HEK293 (cell line): ENCODE data around the gene FCN3.
A peak's percentile ranks its signal among the peaks of the same experiment; 100 is the strongest.
"Not testable (repeated sequence)": the region's sequence is repeated elsewhere in the genome, so short reads cannot be mapped to it uniquely, and the experiment has no call there.

Source experiments
- CTCF ChIA-PET: fragments of 350-600 bp; formaldehyde crosslinking; extraction: SDS; loops from one replicate; lab custom pipeline; 2021; ENCODE audit warnings: antibody characterized with exemption; lab: Yijun Ruan, JAX
- POLR2A ChIA-PET: fragments of 300-600 bp; formaldehyde crosslinking; extraction: SDS; loops from one replicate; lab custom pipeline; 2020; ENCODE audit warnings: antibody characterized with exemption, inconsistent platforms; lab: Yijun Ruan, JAX
- H3K27ac ChIP-seq: fragments of 200-500 bp; sonication (Bioruptor generic); 2 replicates; pipeline ENCODE4 v1.5.1; 2014; ENCODE audit warnings: low read depth, low read length, control low read depth, inconsistent platforms; ENCODE audit errors: extremely low read depth
- H3K36me3 ChIP-seq, 2 experiments: fragments of 200-500 bp in 1 of 2; sonication (Bioruptor generic) in 1 of 2; 1 replicate in 1 of 2; 2 replicates in 1 of 2; pipeline ENCODE4 v1.5.1; 2014 to 2017; ENCODE audit warnings: inconsistent platforms in 2 of 2, low read length in 2 of 2; ENCODE audit not compliant: control insufficient read depth in 2 of 2, insufficient read depth in 1 of 2
- H3K4me1 ChIP-seq: fragments of 200-500 bp; sonication (Bioruptor generic); 2 replicates; pipeline ENCODE4 v1.5.1; 2014; ENCODE audit warnings: mild to moderate bottlenecking, low read length, inconsistent platforms; ENCODE audit not compliant: control insufficient read depth, insufficient read depth
- H3K4me3 ChIP-seq: 2 replicates; pipeline ENCODE4 v1.5.1; 2011; ENCODE audit warnings: low read depth, mild to moderate bottlenecking, control low read depth, low read length, moderate library complexity
- H3K9me3 ChIP-seq: fragments of 200-500 bp; sonication (Bioruptor generic); 2 replicates; pipeline ENCODE4 v1.5.1; 2014; ENCODE audit warnings: low read depth, low read length, inconsistent platforms; ENCODE audit not compliant: control insufficient read depth, insufficient read depth
- GLIS1 ChIP-seq: fragments of 450-650 bp; formaldehyde crosslinking; IDR thresholded peaks from 2 replicates; pipeline ENCODE4 v1.5.1; 2016; ENCODE audit warnings: missing biosample characterization, missing genetic modification characterization
- SP3 ChIP-seq: fragments of 450-650 bp; formaldehyde crosslinking; IDR thresholded peaks from 2 replicates; pipeline ENCODE4 v1.5.1; 2016; ENCODE audit warnings: missing biosample characterization, missing genetic modification characterization
- YY1 ChIP-seq: fragments of 450-650 bp; formaldehyde crosslinking; IDR thresholded peaks from 2 replicates; pipeline ENCODE4 v1.5.1; 2018; ENCODE audit warnings: missing biosample characterization, missing genetic modification characterization
- ZNF473 ChIP-seq: fragments of 450-650 bp; formaldehyde crosslinking; IDR thresholded peaks from 2 replicates; pipeline ENCODE4 v1.5.1; 2017; ENCODE audit warnings: missing biosample characterization, missing genetic modification characterization
- ZNF521 ChIP-seq: fragments of 450-650 bp; formaldehyde crosslinking; IDR thresholded peaks from 2 replicates; pipeline ENCODE4 v1.5.1; 2017; ENCODE audit warnings: missing biosample characterization, mild to moderate bottlenecking, missing genetic modification characterization
- ZNF664 ChIP-seq: fragments of 450-650 bp; formaldehyde crosslinking; IDR thresholded peaks from 2 replicates; pipeline ENCODE4 v1.5.1; 2016; ENCODE audit warnings: missing biosample characterization, missing genetic modification characterization
- ZNF76 ChIP-seq: fragments of 450-650 bp; formaldehyde crosslinking; IDR thresholded peaks from 2 replicates; pipeline ENCODE4; 2016; ENCODE audit warnings: low read depth, missing biosample characterization, missing genetic modification characterization, borderline replicate concordance
- TF ChIP-seq, protein P1 (sequence below): fragments of 450-650 bp; formaldehyde crosslinking; IDR thresholded peaks from 2 replicates; pipeline ENCODE4 v1.5.1; 2016; ENCODE audit warnings: missing biosample characterization, missing genetic modification characterization
- TF ChIP-seq, protein P2 (sequence below): fragments of 450-650 bp; formaldehyde crosslinking; IDR thresholded peaks from 2 replicates; pipeline ENCODE4; 2016; ENCODE audit warnings: missing biosample characterization, missing genetic modification characterization
- TF ChIP-seq, protein P3 (sequence below): fragments of 450-650 bp; formaldehyde crosslinking; IDR thresholded peaks from 2 replicates; pipeline ENCODE4 v1.5.1; 2016; ENCODE audit warnings: missing biosample characterization, missing genetic modification characterization

FCN3 gene

DNA sequence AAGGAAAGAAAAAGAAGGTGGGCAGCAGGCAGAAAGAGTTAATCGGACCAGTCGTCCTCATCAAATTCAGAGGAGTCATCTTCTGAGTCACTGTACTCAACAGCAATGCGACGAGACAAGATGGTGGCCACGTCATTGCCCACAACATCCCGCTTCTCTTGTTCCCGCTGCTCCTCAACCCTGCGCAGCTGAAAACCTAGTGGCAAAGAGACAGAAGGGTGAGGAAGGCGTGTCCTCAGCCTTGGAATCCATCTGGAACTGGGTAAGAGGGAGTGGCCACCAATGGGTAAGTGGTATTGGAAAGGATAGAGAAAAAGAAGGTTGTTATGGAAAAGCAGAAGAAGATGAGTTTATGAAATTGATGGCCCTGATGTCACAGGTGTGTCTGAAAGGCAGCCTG, 33.5 kb upstream of the FCN3 start:
- Histone ChIP-seq H3K9me3 (no peaks in the 10 kb centered on the region), H3K4me3 (no peak overlapping the region)
- TF ChIP-seq YY1 (tag by site-specific recombination) (no peak), ZNF521 (tag by site-specific recombination) (no peak), SP3 (tag by site-specific recombination) (no peak)
- TF ChIP-seq, all 188 proteins: peak for 0
- no peak overlapping the region for H3K27ac ChIP-seq
- no peaks in the 10 kb centered on the region for H3K4me1 ChIP-seq
- peaks cover 6 to 73% of the 10 kb centered on the region in 2 experiments; a peak in 2 of 3 replicates for H3K36me3 ChIP-seq
- CTCF ChIA-PET: no interaction called here
- POLR2A ChIA-PET: no interaction called here

GRCh38 chr1:27406791-27407190, 32.2 kb upstream of the FCN3 start:
- POLR2A ChIA-PET, H3K4me1 ChIP-seq, H3K9me3 ChIP-seq, H3K27ac ChIP-seq, H3K4me3 ChIP-seq: not testable (repeated sequence)
- H3K36me3 ChIP-seq: peaks cover 0 to 59% of the 10 kb centered on the region in 2 experiments; a peak in 2 of 3 replicates
- CTCF ChIA-PET: interaction anchor here (1.9 kb wide), 1 partner anchor 12 kb away, joined by 5 read pairs; no protein-coding TSS in a partner anchor

GRCh38 chr1:27406362-27406680, 31.7 kb upstream of the FCN3 start:
- no peak overlapping the region for H3K27ac ChIP-seq
- CTCF ChIA-PET: interaction anchor here (1.9 kb wide), 1 partner anchor 11 kb away, joined by 5 read pairs; no protein-coding TSS in a partner anchor
- no peaks in the 10 kb centered on the region for H3K9me3 ChIP-seq
- H3K4me1 ChIP-seq: no peaks in the 10 kb centered on the region
- H3K36me3 ChIP-seq: peaks cover 0 to 56% of the 10 kb centered on the region in 2 experiments; a peak in 2 of 3 replicates
- POLR2A ChIA-PET: no interaction called here
- H3K4me3 ChIP-seq: no peak overlapping the region
- TF ChIP-seq ZNF76 (no peak), ZNF473 (no peak), ZNF664 (tag by site-specific recombination) (no peak)
- TF ChIP-seq, protein P1, sequence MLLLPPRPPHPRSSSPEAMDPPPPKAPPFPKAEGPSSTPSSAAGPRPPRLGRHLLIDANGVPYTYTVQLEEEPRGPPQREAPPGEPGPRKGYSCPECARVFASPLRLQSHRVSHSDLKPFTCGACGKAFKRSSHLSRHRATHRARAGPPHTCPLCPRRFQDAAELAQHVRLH (tag by site-specific recombination): no peak
- TF ChIP-seq, protein P2, sequence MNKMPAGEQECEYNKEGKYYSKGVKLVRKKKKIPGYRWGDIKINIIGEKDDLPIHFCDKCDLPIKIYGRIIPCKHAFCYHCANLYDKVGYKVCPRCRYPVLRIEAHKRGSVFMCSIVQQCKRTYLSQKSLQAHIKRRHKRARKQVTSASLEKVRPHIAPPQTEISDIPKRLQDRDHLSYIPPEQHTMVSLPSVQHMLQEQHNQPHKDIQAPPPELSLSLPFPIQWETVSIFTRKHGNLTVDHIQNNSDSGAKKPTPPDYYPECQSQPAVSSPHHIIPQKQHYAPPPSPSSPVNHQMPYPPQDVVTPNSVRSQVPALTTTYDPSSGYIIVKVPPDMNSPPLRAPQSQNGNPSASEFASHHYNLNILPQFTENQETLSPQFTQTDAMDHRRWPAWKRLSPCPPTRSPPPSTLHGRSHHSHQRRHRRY (tag by site-specific recombination): no peak

GRCh38 chr1:27405598-27406361, 31.2 kb upstream of the FCN3 start:
- CTCF ChIA-PET: interaction anchor here (0.6 to 1.9 kb wide), 6 partner anchors 11 to 776 kb away, joined by 3 to 5 read pairs (median 3); no protein-coding TSS in a partner anchor

More at GRCh38 chr1:27405598-27406361, 31.2 kb upstream of the FCN3 start:
- not testable (repeated sequence) for H3K4me1 ChIP-seq, H3K4me3 ChIP-seq, H3K27ac ChIP-seq
- peaks cover 0 to 51% of the 10 kb centered on the region in 2 experiments; a peak in 2 of 3 replicates for H3K36me3 ChIP-seq
- TF ChIP-seq, protein P3, sequence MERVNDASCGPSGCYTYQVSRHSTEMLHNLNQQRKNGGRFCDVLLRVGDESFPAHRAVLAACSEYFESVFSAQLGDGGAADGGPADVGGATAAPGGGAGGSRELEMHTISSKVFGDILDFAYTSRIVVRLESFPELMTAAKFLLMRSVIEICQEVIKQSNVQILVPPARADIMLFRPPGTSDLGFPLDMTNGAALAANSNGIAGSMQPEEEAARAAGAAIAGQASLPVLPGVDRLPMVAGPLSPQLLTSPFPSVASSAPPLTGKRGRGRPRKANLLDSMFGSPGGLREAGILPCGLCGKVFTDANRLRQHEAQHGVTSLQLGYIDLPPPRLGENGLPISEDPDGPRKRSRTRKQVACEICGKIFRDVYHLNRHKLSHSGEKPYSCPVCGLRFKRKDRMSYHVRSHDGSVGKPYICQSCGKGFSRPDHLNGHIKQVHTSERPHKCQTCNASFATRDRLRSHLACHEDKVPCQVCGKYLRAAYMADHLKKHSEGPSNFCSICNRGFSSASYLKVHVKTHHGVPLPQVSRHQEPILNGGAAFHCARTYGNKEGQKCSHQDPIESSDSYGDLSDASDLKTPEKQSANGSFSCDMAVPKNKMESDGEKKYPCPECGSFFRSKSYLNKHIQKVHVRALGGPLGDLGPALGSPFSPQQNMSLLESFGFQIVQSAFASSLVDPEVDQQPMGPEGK (tag by site-specific recombination): peak; percentile 47; the same call in 1 of the 2 replicates
- peak; percentile 29; the same call in 1 of the 2 replicates for TF ChIP-seq GLIS1
- TF ChIP-seq, all 188 proteins: peak for 2; not testable (repeated sequence) for 186
- POLR2A ChIA-PET, H3K9me3 ChIP-seq: not testable (repeated sequence)
